Measurements from ENCODE around the gene PLK5. TPM values are rescaled to one million over a fixed set of nuclear protein-coding genes. Genes with fewer than 3 reads are reported as not detected.

Gene PLK5
- total and polyA plus RNA-seq, 2 experiments from 2014 or later, result 0.97 to 1.2 TPM

DNA sequence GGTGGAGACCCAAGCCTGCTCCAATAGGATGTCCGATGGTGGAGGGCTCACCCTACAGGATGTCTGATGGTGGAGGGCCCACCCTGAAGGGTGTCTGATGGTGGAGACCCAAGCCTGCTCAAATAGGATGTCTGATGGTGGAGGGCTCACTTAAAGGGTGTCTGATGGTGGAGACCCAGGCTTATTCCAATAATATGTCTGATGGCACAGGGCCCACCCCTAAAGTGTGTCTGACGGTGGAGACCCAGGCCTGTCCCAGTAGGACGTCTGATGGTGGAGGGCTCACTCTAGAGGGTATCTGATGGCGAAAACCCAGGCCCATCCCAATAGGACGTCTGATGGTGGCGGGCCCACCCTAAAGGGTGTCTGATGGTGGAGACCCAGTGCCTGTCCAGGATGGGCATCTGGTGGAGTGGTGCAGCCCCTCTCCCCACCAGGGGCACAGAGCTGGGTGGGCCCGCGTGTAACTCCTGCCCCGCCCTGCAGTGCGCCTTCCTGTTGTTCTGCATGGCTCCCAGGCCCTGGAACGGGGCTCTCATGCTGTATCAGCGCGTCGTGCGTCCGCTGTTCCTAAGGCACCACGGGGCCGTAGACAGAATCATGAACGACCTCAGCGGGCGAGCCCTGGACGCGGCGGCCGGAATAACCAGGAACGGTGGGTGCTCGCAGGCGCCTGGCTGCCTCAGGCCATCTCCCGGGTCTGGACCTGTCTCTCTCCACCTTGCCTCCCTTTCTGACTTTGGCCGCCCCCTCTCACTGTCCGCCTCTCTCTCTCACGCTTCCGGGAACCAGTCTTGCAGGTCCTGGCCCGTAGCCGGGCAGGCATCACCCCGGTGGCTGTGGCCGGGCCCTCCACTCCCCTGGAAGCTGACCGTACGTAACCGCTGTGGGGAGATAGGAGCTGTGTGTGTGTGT lies 27.8 kb upstream of the PLK5 start:
- Histone ChIP-seq H4K20me1 (replicated peaks; ENCODE audit: insufficient read depth) (no peaks in the 10 kb centered on the region), H3K79me2 (replicated peaks; ENCODE audit: insufficient read depth) (no peaks in the 10 kb centered on the region), H2AFZ (no peak overlapping the region), H3K4me1 (ENCODE audit: insufficient read depth) (no peaks in the 10 kb centered on the region), H3K27ac (ENCODE audit: low read depth) (no peak overlapping the region), H3K27me3 (ENCODE audit: insufficient read depth) (peaks cover 14% of the 10 kb centered on the region), H3K36me3 (ENCODE audit: insufficient read depth) (no peaks in the 10 kb centered on the region), H3K4me2 (no peak overlapping the region), H3K4me3 (no peak overlapping the region), H3K9me2 (ENCODE audit: insufficient read depth) (no peaks in the 10 kb centered on the region), H3F3A (replicated peaks; ENCODE audit: low read depth) (0 out of 2 replicates have a peak, but pooled peaks cover 2% of the 10 kb centered on the region)
- H3K9me3 Mint-ChIP-seq, result peaks cover 12% of the 10 kb centered on the region; the same call in 2 of the 3 replicates
- peaks cover 22% of the 10 kb centered on the region for H3K27me3 Mint-ChIP-seq (ENCODE audit: insufficient read depth, low read depth, poor library complexity)
- no peaks in the 10 kb centered on the region; the same call in 2 of the 3 replicates for H3K36me3 Mint-ChIP-seq (ENCODE audit: low read depth)
- ATAC-seq, result peak; percentile 17; the same call in 2 of the 3 replicates
- H3K4me1 Mint-ChIP-seq, result peaks cover 5% of the 10 kb centered on the region
- TF ChIP-seq ZNF114 (CRISPR knock-in tag; IDR thresholded peaks at IDR 0.05), result no peak
- no peak for TF ChIP-seq EZH2phosphoT487 (IDR thresholded peaks at IDR 0.05; ENCODE audit: unreplicated experiment)
- TF ChIP-seq, protein P1, sequence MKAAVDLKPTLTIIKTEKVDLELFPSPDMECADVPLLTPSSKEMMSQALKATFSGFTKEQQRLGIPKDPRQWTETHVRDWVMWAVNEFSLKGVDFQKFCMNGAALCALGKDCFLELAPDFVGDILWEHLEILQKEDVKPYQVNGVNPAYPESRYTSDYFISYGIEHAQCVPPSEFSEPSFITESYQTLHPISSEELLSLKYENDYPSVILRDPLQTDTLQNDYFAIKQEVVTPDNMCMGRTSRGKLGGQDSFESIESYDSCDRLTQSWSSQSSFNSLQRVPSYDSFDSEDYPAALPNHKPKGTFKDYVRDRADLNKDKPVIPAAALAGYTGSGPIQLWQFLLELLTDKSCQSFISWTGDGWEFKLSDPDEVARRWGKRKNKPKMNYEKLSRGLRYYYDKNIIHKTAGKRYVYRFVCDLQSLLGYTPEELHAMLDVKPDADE (IDR thresholded peaks at IDR 0.05), result no peak
- TF ChIP-seq ZNF331 (CRISPR knock-in tag; IDR thresholded peaks at IDR 0.05; ENCODE audit: low read depth), result no peak
- H3K4me3 Mint-ChIP-seq, result no peak overlapping the region; the same call in 2 of the 3 replicates
- no peak overlapping the region for H3K27ac Mint-ChIP-seq
- no peak for DNase-seq (ENCODE audit: low spot score)

DNA sequence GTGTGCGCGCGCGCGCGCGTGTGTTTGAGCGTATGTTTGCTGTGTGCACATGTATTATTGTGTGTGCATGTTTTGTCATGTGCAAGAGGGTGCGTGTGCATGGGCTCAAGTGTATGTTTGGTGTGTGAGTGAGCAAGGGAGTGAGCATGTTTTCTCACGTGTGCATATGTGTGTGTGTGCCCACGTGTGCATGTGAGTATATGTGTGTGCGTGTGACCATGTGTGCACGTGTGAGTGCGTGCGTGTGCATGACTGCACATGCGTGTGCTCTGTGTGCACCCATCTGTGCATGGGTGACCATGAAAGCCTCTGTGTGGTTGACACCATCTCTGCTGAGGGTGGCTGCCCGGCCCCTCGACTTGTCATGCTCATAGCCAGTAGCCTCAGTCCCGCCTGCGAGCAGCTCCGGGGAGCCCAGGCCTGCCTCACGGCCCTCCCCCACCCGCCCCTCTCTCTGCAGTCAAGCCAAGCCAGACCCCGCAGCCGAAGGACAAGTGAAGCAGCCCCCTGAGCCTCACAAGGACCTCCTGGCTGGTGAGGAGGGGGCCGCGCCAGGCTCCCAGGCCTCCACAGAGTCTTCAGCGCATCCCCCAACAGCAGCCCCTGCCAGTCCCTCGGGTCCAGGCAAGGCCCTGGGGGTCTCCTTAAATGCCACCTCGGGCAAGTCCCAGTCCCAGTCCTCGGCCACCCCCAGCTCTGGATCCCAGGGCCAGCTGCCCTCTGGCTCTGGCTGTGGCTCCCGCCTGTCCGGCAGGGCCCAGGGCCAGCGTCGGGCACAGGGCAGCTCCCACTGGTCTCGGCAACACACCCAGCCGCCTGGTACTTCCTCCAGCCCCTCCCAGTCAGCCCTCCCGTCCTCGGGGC lies 26.9 kb upstream of the PLK5 start:
- DNase-seq (ENCODE audit: low spot score) (no peak), ATAC-seq (no peak)
- Mint-ChIP-seq H3K4me3 (no peak overlapping the region; the same call in 2 of the 3 replicates), H3K27ac (no peak overlapping the region), H3K4me1 (peaks cover under 1% of the 10 kb centered on the region; the same call in 2 of the 3 replicates), H3K9me3 (peaks cover 15% of the 10 kb centered on the region; the same call in 2 of the 3 replicates), H3K27me3 (ENCODE audit: insufficient read depth, low read depth, poor library complexity) (peaks cover 20% of the 10 kb centered on the region), H3K36me3 (ENCODE audit: low read depth) (no peaks in the 10 kb centered on the region; the same call in 2 of the 3 replicates)
- H3K4me3 ChIP-seq, result no peak overlapping the region
- no peak overlapping the region for H3K27ac ChIP-seq (ENCODE audit: low read depth)
- H3K9me2 ChIP-seq (ENCODE audit: insufficient read depth), result no peaks in the 10 kb centered on the region
- H3K36me3 ChIP-seq (ENCODE audit: insufficient read depth), result no peaks in the 10 kb centered on the region
- no peak overlapping the region for H2AFZ ChIP-seq
- H3K4me1 ChIP-seq (ENCODE audit: insufficient read depth), result no peaks in the 10 kb centered on the region
- H3K27me3 ChIP-seq (ENCODE audit: insufficient read depth), result peaks cover 7% of the 10 kb centered on the region
- 0 out of 2 replicates have a peak, but pooled peaks cover 4% of the 10 kb centered on the region for H3F3A ChIP-seq (replicated peaks; ENCODE audit: low read depth)
- H3K79me2 ChIP-seq (replicated peaks; ENCODE audit: insufficient read depth), result no peaks in the 10 kb centered on the region
- H4K20me1 ChIP-seq (replicated peaks; ENCODE audit: insufficient read depth), result no peaks in the 10 kb centered on the region
- no peak overlapping the region for H3K4me2 ChIP-seq
- TF ChIP-seq CREB1 (CRISPR knock-in tag; IDR thresholded peaks at IDR 0.05; ENCODE audit: low read depth), result no peak
- TF ChIP-seq EZH2phosphoT487 (IDR thresholded peaks at IDR 0.05; ENCODE audit: unreplicated experiment), result no peak
- TF ChIP-seq NANOG (IDR thresholded peaks at IDR 0.05; ENCODE audit: borderline replicate concordance), result no peak
- no peak for TF ChIP-seq ZNF114 (CRISPR knock-in tag; IDR thresholded peaks at IDR 0.05)
- no peak for TF ChIP-seq POLR2AphosphoS5 (IDR thresholded peaks at IDR 0.05; ENCODE audit: low read depth)
- no peak for TF ChIP-seq STAT1 (IDR thresholded peaks at IDR 0.05; ENCODE audit: unreplicated experiment)
- TF ChIP-seq JUNB (IDR thresholded peaks at IDR 0.05; ENCODE audit: unreplicated experiment), result no peak
- TF ChIP-seq, protein P2, sequence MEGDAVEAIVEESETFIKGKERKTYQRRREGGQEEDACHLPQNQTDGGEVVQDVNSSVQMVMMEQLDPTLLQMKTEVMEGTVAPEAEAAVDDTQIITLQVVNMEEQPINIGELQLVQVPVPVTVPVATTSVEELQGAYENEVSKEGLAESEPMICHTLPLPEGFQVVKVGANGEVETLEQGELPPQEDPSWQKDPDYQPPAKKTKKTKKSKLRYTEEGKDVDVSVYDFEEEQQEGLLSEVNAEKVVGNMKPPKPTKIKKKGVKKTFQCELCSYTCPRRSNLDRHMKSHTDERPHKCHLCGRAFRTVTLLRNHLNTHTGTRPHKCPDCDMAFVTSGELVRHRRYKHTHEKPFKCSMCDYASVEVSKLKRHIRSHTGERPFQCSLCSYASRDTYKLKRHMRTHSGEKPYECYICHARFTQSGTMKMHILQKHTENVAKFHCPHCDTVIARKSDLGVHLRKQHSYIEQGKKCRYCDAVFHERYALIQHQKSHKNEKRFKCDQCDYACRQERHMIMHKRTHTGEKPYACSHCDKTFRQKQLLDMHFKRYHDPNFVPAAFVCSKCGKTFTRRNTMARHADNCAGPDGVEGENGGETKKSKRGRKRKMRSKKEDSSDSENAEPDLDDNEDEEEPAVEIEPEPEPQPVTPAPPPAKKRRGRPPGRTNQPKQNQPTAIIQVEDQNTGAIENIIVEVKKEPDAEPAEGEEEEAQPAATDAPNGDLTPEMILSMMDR (conservative IDR thresholded peaks at IDR 0.05; ENCODE audit: low read depth in 2 of 2), result no peak
- TF ChIP-seq, protein P1 (IDR thresholded peaks at IDR 0.05), result no peak
- TF ChIP-seq, protein P3, sequence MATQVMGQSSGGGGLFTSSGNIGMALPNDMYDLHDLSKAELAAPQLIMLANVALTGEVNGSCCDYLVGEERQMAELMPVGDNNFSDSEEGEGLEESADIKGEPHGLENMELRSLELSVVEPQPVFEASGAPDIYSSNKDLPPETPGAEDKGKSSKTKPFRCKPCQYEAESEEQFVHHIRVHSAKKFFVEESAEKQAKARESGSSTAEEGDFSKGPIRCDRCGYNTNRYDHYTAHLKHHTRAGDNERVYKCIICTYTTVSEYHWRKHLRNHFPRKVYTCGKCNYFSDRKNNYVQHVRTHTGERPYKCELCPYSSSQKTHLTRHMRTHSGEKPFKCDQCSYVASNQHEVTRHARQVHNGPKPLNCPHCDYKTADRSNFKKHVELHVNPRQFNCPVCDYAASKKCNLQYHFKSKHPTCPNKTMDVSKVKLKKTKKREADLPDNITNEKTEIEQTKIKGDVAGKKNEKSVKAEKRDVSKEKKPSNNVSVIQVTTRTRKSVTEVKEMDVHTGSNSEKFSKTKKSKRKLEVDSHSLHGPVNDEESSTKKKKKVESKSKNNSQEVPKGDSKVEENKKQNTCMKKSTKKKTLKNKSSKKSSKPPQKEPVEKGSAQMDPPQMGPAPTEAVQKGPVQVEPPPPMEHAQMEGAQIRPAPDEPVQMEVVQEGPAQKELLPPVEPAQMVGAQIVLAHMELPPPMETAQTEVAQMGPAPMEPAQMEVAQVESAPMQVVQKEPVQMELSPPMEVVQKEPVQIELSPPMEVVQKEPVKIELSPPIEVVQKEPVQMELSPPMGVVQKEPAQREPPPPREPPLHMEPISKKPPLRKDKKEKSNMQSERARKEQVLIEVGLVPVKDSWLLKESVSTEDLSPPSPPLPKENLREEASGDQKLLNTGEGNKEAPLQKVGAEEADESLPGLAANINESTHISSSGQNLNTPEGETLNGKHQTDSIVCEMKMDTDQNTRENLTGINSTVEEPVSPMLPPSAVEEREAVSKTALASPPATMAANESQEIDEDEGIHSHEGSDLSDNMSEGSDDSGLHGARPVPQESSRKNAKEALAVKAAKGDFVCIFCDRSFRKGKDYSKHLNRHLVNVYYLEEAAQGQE (IDR thresholded peaks at IDR 0.05; ENCODE audit: unreplicated experiment), result no peak
- no peak for TF ChIP-seq EZH2 (IDR thresholded peaks at IDR 0.05; ENCODE audit: low read depth, unreplicated experiment)

All from GM23338 (cell line).